C4-2B (cell line): ENCODE measurements around the gene CCDC148.

Experiments used
- ZFX ChIP-seq: fragments of 450-650 bp; IDR thresholded peaks from 2 replicates; pipeline ENCODE4 v1.6.1; 2017
- TF ChIP-seq, protein P1 (sequence below): fragments of 450-650 bp; conservative IDR thresholded peaks from 2 replicates; pipeline ENCODE4 v1.5.1; 2017; ENCODE audit warnings: mild to moderate bottlenecking

DNA sequence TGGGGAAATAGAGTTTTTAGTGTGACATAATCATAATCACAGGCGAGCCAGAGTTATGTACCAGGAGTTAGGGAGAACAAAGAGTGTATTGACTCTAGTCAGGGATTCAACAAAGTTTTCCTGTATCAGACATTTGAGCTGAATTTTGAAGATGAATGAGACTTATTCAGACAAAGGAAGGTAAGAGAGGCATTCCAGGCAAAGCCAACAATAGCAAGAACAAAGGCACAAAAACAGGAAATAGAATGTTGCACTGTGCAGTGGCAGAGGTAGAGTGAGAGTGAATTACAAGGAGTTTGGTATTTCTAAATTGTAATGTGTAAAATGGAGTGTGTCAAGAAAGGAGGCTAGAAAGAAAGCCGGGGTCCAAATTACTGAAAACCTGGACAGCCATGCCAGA is 156.2 kb downstream of the CCDC148 start:
- TF ChIP-seq, protein P1, sequence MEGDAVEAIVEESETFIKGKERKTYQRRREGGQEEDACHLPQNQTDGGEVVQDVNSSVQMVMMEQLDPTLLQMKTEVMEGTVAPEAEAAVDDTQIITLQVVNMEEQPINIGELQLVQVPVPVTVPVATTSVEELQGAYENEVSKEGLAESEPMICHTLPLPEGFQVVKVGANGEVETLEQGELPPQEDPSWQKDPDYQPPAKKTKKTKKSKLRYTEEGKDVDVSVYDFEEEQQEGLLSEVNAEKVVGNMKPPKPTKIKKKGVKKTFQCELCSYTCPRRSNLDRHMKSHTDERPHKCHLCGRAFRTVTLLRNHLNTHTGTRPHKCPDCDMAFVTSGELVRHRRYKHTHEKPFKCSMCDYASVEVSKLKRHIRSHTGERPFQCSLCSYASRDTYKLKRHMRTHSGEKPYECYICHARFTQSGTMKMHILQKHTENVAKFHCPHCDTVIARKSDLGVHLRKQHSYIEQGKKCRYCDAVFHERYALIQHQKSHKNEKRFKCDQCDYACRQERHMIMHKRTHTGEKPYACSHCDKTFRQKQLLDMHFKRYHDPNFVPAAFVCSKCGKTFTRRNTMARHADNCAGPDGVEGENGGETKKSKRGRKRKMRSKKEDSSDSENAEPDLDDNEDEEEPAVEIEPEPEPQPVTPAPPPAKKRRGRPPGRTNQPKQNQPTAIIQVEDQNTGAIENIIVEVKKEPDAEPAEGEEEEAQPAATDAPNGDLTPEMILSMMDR = no peak
- no peak for TF ChIP-seq ZFX
